Gastroesophageal sphincter (tissue), 4 donors: Measurements from ENCODE around the gene CDC34. TPM values are rescaled to one million over a fixed set of nuclear protein-coding genes. Genes with fewer than 3 reads are reported as not detected.
A peak's percentile ranks its signal among the peaks of the same experiment; 100 is the strongest.

Experiments used
- ATAC-seq: fragments of 150-250 bp; one replicate; pipeline ENCODE4 v1.9.1; 2016; ENCODE audit warnings: mild to moderate bottlenecking, moderate library complexity
- H3K27ac ChIP-seq, 4 donors: fragments of 200-600 bp; sonication (generic) in 3 of 4; 1 replicate in 3 of 4; 2 replicates in 1 of 4; pipeline ENCODE4 v1.5.1; 2016 to 2019
- H3K27me3 ChIP-seq: fragments of 200-600 bp; sonication (generic); one replicate; pipeline ENCODE4 v1.5.1; 2019
- H3K36me3 ChIP-seq, 2 donors: fragments of 200-600 bp; sonication (generic); one replicate each; pipeline ENCODE4 v1.5.1; 2019; ENCODE audit warnings: control low read depth in 1 of 2
- H3K4me1 ChIP-seq, 3 donors: fragments of 200-600 bp; sonication (generic); 1 replicate in 2 of 3; 2 replicates in 1 of 3; pipeline ENCODE4 v1.5.1; 2016 to 2019; ENCODE audit warnings: control low read depth in 2 of 3
- H3K4me3 ChIP-seq, 2 donors: fragments of 200-600 bp; sonication (generic); one replicate each; pipeline ENCODE4 v1.5.1; 2019; ENCODE audit warnings: mild to moderate bottlenecking in 1 of 2, moderate library complexity in 1 of 2
- H3K9me3 ChIP-seq, 3 donors: fragments of 200-600 bp; sonication (generic); one replicate each; pipeline ENCODE4 v1.5.1; 2017 to 2019; ENCODE audit warnings: control low read depth in 2 of 3
- EP300 ChIP-seq: sonication (generic); formaldehyde crosslinking; IDR thresholded peaks from one replicate; pipeline ENCODE4 v1.6.1; 2017; ENCODE audit warnings: antibody characterized with exemption, mild to moderate bottlenecking
- POLR2A ChIP-seq, 2 donors: fragments of 450-650 bp; IDR thresholded peaks; one replicate each; pipeline ENCODE4 v1.6.1; 2017; ENCODE audit warnings: antibody characterized with exemption in 2 of 2, mild to moderate bottlenecking in 2 of 2, moderate library complexity in 1 of 2
- POLR2AphosphoS5 ChIP-seq: sonication (generic); formaldehyde crosslinking; IDR thresholded peaks from one replicate; pipeline ENCODE4 v1.6.1; 2017; ENCODE audit warnings: antibody characterized with exemption
- WGBS, 2 donors: methylation state at CpG; one replicate each; pipeline ENCODE4 v1.1.5; 2018; ENCODE audit warnings: low coverage in 1 of 2; 5-methylcytosine and 5-hydroxymethylcytosine counted together
- total RNA-seq, 4 donors: library from RNA; depleted of rRNA; stranded (reverse); fragments of >200 nt; gene quantifications; one replicate each; pipeline ENCODE4 v1.1.0, GENCODE V29; 2016
- TF ChIP-seq, protein P1 (sequence below), 4 experiments: fragments of 200-600 bp in 2 of 4; fragments of 450-650 bp in 2 of 4; sonication (generic) in 1 of 4; IDR thresholded peaks; one replicate each; pipeline ENCODE4 v1.5.1; 2017 to 2019; ENCODE audit warnings: antibody characterized with exemption in 4 of 4, mild to moderate bottlenecking in 2 of 4, moderate library complexity in 2 of 4

The CDC34 gene
- total RNA-seq, 4 donors from 2014 or later, result 43.2 to 86.9 (median 70.2) TPM

DNA sequence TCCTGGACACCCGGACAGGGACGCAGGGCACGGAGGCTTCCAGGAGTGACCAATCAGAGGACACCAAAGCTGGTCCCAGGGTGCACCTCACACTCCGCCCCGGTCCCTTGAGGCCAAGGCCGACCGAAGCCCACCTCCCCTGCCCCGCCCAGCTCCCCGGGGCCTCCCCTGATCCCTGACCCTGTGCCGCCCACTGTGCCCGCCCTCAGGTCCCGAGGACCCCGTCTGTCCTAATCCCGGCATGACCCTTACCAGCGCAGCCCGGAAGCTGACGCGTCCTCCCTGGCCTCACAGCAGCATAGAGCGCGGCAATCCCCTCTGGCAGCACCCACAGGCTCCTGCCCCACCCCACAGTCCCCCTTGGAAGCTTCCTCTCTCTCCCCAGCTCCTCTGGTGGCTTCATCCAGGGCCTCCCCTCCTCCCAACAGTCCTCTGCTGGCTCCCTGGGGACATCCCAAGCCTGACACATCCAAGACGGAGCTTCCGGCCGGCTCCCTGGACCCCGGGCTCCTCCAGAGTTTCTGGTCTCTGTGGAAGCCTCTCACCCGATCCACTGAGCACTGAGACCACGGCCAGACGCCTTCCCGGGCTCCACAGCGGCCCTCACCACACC is 7.4 kb upstream of the CDC34 start:
- Histone ChIP-seq H3K27me3 (peaks cover 8% of the 10 kb centered on the region), H3K4me1 (no peaks in the 10 kb centered on the region), H3K4me3 (no peak overlapping the region), H3K9me3 (no peaks in the 10 kb centered on the region), H3K36me3 (peaks cover 0 to 21% of the 10 kb centered on the region in 2 donors), H3K27ac (no peak overlapping the region)
- TF ChIP-seq EP300 (no peak), POLR2AphosphoS5 (no peak), POLR2A (IDR thresholded peaks at IDR 0.05) (no peak)
- TF ChIP-seq, protein P1, sequence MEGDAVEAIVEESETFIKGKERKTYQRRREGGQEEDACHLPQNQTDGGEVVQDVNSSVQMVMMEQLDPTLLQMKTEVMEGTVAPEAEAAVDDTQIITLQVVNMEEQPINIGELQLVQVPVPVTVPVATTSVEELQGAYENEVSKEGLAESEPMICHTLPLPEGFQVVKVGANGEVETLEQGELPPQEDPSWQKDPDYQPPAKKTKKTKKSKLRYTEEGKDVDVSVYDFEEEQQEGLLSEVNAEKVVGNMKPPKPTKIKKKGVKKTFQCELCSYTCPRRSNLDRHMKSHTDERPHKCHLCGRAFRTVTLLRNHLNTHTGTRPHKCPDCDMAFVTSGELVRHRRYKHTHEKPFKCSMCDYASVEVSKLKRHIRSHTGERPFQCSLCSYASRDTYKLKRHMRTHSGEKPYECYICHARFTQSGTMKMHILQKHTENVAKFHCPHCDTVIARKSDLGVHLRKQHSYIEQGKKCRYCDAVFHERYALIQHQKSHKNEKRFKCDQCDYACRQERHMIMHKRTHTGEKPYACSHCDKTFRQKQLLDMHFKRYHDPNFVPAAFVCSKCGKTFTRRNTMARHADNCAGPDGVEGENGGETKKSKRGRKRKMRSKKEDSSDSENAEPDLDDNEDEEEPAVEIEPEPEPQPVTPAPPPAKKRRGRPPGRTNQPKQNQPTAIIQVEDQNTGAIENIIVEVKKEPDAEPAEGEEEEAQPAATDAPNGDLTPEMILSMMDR (IDR thresholded peaks at IDR 0.05), result no peak
- WGBS, 2 donors, result 26 to 80% methylated on average over 1 to 12 of the region's 29 CpGs
- ATAC-seq, result no peak

DNA sequence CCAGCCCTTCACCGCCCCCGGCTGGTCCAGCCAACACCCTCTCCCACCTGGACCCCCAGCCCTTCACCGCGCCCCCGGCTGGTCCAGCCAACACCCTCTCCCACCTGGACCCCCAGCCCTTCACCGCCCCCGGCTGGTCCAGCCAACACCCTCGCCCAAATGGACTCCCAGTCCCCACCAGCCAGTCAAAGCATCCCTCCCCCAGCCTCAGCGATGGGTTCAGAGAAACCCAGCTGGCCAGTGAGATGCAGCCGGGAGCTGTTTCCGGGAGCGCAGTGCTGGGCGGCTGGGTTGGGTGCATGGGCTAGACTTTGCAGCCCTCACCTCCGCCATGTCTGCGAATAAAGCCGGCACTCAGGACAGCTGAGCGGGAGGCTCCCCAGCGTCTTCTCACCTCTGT is 6.5 kb upstream of the CDC34 start:
- TF ChIP-seq POLR2A (IDR thresholded peaks at IDR 0.05) (no peak), EP300 (no peak), POLR2AphosphoS5 (no peak)
- TF ChIP-seq, protein P1 (IDR thresholded peaks at IDR 0.05), result no peak
- H3K4me1 ChIP-seq, result no peaks in the 10 kb centered on the region
- ATAC-seq, result no peak
- peaks cover 0 to 13% of the 10 kb centered on the region in 2 donors for H3K36me3 ChIP-seq
- peaks cover 8% of the 10 kb centered on the region for H3K27me3 ChIP-seq
- H3K27ac ChIP-seq, result no peak overlapping the region
- WGBS, 2 donors, result 40% methylated on average over 1 of the region's 18 CpGs; no CpG with 5 or more reads in 1 of the 2 donors
- H3K9me3 ChIP-seq, result no peaks in the 10 kb centered on the region
- no peak overlapping the region for H3K4me3 ChIP-seq

DNA sequence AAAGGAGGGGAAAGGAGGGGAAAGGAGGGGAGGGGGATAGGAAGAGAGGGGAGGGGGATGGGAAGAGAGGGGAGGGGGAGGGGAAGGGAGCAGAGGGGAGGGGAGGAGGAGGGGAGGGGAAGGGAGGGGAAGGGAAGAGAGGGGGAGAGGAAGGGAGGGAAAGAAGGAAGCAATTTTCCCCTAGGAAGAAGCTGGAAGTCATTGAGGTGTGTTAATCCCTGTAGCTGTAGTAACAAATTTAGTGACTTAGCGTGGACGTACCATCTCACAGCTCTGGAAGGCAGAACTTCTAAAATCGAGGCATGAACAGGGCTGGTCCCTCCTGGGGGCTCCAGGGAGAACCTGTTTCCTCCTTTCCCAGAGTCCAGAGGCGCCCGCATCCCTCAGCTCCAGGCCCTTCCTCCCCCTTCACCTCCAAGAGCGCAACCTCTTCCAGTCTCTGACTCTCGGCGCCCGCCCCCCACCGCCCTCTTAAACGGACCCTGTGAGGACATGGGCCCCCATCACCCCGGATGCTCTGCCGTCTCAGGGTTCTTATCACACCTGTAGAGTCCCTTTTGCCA is 5.6 kb upstream of the CDC34 start:
- Histone ChIP-seq H3K36me3 (peaks cover 0 to 4% of the 10 kb centered on the region in 2 donors), H3K9me3 (no peaks in the 10 kb centered on the region), H3K4me3 (no peak overlapping the region), H3K27me3 (peaks cover 8% of the 10 kb centered on the region), H3K4me1 (peaks cover 0 to 8% (median 0%) of the 10 kb centered on the region in 3 donors), H3K27ac (no peak overlapping the region)
- TF ChIP-seq, protein P1 (IDR thresholded peaks at IDR 0.05), result no peak
- TF ChIP-seq POLR2AphosphoS5 (no peak), POLR2A (IDR thresholded peaks at IDR 0.05) (no peak), EP300 (no peak)
- no peak for ATAC-seq
- WGBS, 2 donors, result 27 to 33% methylated on average over 3 to 4 of the region's 13 CpGs

DNA sequence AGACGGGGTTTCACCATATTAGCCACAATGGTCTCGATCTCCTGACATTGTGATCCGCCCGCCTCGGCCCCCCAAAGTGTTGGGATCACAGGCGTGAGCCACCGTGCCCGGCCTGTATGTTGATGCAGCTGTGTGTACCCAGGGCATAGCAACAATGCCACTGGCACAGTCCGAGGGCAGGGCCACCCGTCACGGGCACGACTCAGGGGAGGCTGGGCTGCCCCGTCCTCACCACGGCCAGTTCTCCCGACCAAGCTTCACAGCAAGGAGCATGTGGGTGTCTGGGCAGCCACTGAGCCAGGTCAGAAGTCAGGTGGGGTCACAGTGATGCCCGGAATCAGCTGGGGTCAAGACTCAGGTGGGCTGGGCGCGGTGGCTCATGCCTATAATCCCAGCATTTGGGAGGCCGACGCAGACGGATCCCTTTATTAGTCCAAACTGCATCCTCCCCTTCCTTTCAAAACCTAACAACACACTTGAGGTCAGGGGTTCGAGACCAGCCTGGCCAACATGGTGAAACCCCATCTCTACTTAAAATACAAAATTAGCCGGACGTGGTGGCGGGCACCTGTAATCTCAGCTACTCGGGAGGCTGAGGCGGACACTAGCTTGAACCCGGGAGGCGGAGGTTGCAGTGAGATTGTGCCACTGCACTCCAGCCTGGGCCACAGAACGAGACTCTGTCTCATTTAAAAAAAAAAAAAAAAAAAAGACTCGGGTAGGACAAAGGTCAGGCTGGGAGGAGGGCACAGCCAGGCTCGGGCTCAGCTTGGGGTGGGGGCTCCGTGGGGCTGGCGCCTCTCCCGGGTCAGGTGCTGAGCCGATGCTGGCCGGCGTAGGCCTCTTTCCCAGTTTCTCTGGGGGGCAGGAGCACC is 1.2 kb upstream of the CDC34 start:
- Histone ChIP-seq H3K27ac (peak overlapping the region; percentile 93 to 98 (median 98)), H3K27me3 (peaks cover 8% of the 10 kb centered on the region), H3K9me3 (no peaks in the 10 kb centered on the region), H3K4me1 (peaks cover 0 to 36% (median 20%) of the 10 kb centered on the region in 3 donors), H3K36me3 (peaks cover 0 to 5% of the 10 kb centered on the region in 2 donors), H3K4me3 (peak overlapping the region; percentile 91 to 99)
- ATAC-seq, result no peak
- TF ChIP-seq EP300 (no peak), POLR2A (IDR thresholded peaks at IDR 0.05) (no peak), POLR2AphosphoS5 (no peak)
- TF ChIP-seq, protein P1 (IDR thresholded peaks at IDR 0.05), result no peak
- WGBS, 2 donors, result 22% methylated on average over 9 of the region's 38 CpGs; no CpG with 5 or more reads in 1 of the 2 donors
